ENCODE data around the gene CBY3.

- TF ChIP-seq POLR2A (IDR thresholded peaks at IDR 0.05; ENCODE audit: extremely low read depth, insufficient read length) (no peak), CTCF (IDR thresholded peaks at IDR 0.05; ENCODE audit: low read depth, low read length) (peak; percentile 100), MAX (IDR thresholded peaks at IDR 0.05; ENCODE audit: low read depth, low read length) (no peak)
Observed at GRCh38 chr5:179668391-179668790, 12.4 kb downstream of the CBY3 start.
